GM10248 (cell line): Measurements from ENCODE around the gene FRG2.
"Not testable (repeated sequence)": the region's sequence is repeated elsewhere in the genome, so short reads cannot be mapped to it uniquely, and the experiment has no call there.

Experiments
- CTCF ChIA-PET: fragments of 300-600 bp; sonication (Branson Sonifier 250); formaldehyde crosslinking; extraction: SDS; loops from one replicate; lab custom pipeline; 2021; ENCODE audit warnings: antibody characterized with exemption; lab: Yijun Ruan, JAX
- POLR2A ChIA-PET: fragments of 350-650 bp; sonication (Branson Sonifier 250); formaldehyde crosslinking; extraction: SDS; loops from one replicate; lab custom pipeline; 2020; ENCODE audit warnings: antibody characterized with exemption; lab: Yijun Ruan, JAX
- DNase-seq: peaks from one replicate; pipeline ENCODE4 v3.0.0; 2012; ENCODE audit errors: extremely low spot score
- TF ChIP-seq, protein P1 (sequence below): IDR thresholded peaks from 2 replicates; pipeline ENCODE4 v1.5.1; 2012; ENCODE audit warnings: mild to moderate bottlenecking, low read depth; ENCODE audit errors: extremely low read depth, missing control alignments, control extremely low read depth

Gene FRG2

DNA sequence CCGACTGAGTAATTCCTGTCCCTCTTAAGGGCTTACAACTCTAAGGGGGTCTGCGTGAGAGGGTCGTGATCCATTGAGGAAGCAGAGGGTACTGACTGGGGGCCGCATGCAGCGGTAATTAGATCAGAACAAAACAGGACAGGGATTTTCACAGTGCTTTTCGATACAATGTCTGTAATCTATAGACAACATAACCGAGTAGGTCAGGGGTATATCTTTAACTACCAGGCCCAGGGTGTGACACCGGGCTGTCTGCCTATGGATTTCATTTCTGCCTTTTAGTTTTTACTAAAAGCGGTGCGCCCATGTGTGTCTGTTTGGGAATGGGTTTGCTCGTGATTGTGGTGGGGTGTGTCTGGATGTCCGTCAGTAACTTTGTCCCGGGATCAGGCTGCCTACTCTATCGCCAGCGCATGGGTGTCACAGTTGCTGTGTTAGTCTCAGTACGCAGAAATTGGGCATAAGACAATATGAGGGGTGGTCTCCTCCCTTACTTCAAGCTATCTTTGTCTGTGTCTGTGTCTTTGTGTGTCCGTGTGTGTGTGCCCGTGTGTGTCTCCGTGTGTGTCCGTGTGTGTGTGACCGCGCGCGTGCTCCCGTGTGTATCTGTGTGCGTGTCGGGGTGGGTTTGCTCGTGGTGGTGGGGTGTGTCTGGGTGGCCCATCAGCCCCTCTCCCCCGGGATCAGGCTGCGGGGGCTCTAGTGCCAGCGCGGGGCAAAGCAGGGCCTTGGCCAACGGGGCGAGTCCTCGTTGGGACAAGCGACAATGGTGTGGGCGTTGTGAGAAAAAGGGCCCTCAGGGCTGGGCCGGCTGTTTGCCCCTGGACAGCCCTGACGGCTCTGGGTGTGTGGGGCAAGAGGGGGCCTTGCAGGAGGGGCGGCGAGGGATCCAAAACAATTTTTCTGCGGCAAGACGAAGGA is 10.4 kb downstream of the FRG2 start:
- TF ChIP-seq, protein P1, sequence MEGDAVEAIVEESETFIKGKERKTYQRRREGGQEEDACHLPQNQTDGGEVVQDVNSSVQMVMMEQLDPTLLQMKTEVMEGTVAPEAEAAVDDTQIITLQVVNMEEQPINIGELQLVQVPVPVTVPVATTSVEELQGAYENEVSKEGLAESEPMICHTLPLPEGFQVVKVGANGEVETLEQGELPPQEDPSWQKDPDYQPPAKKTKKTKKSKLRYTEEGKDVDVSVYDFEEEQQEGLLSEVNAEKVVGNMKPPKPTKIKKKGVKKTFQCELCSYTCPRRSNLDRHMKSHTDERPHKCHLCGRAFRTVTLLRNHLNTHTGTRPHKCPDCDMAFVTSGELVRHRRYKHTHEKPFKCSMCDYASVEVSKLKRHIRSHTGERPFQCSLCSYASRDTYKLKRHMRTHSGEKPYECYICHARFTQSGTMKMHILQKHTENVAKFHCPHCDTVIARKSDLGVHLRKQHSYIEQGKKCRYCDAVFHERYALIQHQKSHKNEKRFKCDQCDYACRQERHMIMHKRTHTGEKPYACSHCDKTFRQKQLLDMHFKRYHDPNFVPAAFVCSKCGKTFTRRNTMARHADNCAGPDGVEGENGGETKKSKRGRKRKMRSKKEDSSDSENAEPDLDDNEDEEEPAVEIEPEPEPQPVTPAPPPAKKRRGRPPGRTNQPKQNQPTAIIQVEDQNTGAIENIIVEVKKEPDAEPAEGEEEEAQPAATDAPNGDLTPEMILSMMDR = no peak
- POLR2A ChIA-PET = no interaction called here
- CTCF ChIA-PET = no interaction called here
- DNase-seq = no peak

DNA sequence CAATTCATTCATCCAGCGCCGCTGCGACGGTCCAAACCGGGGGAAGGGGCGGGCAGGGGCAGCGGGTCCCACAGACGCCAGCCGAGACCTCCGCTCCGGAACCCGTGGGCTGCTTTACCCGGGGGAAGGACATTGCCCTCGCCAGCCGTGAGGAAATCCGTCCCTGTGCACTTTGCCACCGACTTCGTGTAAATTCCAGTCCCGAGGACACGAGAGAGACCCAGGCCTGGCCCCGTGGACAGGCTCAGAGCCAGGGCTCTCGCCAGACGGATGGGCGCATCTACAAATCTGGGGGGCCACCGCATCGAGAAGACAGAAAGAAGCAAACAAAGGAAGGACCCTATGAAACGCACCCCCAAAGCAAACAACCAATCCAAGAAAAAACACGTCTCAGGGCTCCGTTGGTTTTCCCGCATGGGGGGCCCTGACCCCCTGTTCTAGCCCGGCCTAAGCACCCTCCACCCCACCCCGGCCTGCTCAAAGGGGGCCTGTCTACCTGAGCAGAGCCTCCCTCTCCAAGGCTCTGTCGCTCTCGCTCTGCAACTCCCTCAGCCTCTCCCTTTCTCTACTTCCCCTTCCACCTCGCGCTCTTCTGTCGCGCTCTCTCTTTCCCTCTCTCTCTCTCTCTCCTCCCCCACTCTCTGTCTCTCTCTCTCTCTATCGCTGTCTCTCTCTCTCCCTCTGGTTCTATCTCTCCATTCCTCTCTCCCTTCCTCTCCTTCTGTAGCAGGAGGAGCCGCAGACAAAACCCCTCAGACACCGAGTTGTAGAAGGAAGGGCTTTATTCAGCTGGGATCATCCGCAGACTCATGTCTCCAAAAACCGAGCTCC is 11.3 kb downstream of the FRG2 start:
- POLR2A ChIA-PET = no interaction called here
- TF ChIP-seq, protein P1 = no peak
- no peak for DNase-seq
- CTCF ChIA-PET = no interaction called here

DNA sequence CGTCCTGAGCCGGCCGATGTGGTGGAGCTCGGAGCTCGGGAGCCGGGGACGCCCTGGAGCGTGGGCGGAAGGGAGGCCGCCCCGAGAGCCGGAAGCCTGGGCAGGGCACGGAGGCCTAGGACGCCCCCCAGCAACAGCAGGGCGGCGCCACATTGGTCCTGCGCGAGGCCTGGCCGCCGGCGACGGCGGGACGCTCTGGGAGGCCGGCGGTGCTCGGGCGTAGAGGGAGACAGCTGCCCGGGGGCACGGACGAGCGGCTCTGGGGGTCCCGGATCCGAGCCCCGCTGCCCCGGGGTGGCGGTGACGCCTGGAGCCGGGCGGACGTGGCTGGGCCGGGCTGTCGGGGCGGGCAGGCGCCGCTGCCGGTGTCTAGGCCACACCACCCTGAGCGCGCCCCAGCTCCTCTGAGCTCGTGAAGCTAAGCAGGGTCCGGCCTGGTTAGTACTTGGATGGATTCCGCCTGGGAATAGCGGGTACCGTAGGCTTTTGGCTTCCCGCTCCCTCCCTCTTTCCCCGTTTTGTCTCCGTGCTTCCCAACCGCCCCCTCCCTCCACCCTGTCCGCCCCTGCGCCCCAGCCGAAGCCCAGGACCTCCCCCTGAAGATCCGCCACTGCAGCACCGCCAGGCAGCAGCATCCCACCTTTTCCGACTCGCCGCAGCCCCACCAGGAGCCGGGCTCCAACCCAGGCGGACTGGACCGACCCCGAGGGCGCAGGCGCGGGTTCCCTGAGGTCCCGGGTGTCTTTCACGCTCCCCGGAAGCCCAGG is 12.1 kb downstream of the FRG2 start:
- ChIA-PET CTCF (no interaction called here), POLR2A (no interaction called here)
- TF ChIP-seq, protein P1 = no peak
- DNase-seq = peak; percentile 46

DNA sequence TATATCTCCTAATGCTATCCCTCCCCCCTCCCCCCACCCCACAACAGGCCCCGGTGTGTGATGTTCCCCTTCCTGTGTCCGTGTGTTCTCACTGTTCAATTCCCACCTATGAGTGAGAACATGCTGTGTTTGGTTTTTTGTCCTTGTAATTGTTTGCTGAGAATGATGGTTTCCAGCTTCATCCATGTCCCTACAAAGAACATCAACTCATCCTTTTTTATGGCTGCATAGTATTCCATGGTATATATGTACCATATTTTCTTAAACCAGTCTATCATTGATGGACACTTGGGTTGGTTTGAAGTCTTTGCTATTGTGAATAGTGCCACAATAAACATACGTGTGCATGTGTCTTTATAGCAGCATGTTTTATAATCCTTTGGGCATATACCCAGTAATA is 37.1 kb downstream of the FRG2 start:
- POLR2A ChIA-PET, DNase-seq, CTCF ChIA-PET: not testable (repeated sequence)

DNA sequence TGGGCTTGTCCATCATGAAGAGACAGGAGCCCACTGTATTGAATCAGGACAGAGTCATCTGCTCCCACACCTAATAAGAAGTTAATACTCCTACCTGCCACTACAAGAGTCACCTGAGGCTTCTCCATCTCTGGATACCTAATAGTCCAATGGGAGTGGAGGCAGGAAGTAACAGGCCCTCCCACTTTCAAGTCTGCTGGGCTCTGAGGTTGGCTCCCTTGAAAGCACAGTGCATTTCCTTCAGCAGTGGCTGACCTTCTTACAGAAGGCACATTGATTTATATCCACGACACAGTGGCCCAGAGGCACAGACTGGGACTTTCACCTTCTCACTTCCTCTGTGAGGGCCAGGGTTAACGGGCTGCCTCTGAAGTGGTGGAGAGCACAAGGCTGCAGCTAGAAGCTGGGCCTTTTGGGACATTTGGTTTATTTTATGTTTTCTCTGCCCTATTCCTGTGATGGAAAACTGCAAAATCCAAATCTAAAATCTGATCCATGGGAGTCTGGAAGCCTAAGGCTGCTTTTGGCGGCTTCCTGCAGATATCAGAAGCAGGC is 38.1 kb downstream of the FRG2 start:
- POLR2A ChIA-PET = no interaction called here
- TF ChIP-seq, protein P1 = no peak
- DNase-seq = no peak
- CTCF ChIA-PET = no interaction called here

DNA sequence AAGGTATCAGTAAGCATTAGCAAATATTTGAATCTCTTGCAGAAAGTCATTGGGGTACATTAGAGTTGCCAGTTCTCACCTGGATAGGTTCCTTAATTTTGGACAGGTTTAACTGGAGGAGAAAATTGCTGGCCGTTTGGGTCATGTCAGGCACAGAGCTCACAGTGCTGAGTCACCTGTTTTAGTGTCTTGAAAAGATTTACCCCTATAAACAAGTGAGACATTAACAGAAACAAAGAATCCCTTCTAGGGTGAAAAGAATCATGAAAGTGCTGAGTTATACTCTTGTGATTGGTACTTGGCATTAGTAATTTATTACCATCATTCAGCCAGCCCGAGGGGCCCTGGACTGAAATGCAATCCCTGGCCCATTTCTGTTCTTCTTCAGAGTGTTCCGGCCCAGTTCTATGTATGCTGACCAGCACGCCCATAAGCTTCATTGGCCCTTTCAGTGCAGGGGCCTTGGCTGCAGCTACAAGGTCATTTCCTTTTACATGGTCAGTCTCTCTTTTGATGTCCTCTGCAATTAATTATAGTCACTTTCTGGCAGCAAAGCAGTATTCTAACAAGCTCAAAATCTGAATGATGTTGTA is 41.3 kb downstream of the FRG2 start:
- DNase-seq, POLR2A ChIA-PET: not testable (repeated sequence)
- CTCF ChIA-PET = interaction anchor here (1.0 to 1.4 kb wide), 2 partner anchors 10 to 12 kb away, joined by 3 read pairs; no protein-coding TSS in a partner anchor

DNA sequence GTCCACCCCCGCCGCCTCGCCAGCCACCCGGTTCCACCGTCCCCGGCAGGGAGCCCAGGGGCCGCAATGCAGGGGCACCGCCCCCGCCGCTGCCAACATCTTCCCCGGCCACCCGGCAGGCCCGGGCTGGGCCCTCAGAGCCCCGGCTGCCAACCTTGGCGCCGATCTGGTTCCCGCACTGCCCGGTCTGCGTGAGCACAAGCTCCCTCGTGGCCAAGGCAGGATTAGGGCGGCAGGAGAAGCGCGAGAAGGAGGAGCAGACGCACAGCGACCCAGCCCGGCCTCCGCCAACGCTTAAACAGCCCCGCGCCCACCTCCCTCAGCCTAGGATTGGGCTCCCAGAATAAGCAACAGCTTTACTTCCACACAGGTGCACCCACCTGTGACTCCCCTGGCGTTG is 42.4 kb downstream of the FRG2 start:
- CTCF ChIA-PET, POLR2A ChIA-PET: not testable (repeated sequence)

DNA sequence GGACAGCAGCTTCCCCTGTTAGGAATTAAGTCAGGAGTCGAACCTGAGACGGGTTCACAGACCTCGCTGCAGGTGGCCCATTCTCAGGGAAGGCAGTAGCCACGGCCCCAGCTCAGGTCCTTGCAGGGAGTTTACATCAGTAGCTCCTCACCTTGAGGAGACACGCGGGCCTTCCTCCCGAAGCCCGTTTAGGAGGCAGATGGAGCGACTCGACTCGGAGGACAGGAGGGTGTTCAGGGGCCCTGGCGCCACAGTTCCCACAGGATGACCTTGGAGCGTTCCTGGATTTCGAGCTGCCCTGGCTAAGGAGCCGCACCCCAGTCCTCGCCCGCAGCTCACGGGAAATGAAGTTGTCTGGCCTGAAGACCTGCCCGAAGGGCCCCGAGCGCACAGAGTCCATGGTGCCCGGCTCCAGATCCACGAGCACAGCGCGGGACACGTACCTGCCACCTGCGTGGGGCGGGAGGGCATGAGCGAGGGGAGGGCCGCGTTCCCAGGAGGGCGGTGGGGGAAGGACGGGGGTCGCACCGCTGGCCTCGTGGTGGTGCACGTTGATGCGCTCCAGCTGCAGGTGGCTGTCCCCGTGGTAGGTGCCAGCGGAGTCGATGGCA is 43.0 kb downstream of the FRG2 start:
- DNase-seq, POLR2A ChIA-PET, CTCF ChIA-PET: not testable (repeated sequence)

More for the DNA sequence above, 42.4 kb downstream of the FRG2 start:
- not testable (repeated sequence) for DNase-seq
